GM12892 (cell line): Measurements from ENCODE around the gene IGFBP2.

Source experiments
- POLR2A ChIP-seq: IDR thresholded peaks from 2 replicates; pipeline ENCODE4 v1.6.1; 2011; ENCODE audit warnings: low read depth, low read length, control low read depth
- POLR2AphosphoS5 ChIP-seq: IDR thresholded peaks from 2 replicates; pipeline ENCODE4 v1.6.1; 2011; ENCODE audit warnings: low read depth, low read length, control low read depth

- TF ChIP-seq POLR2AphosphoS5: no peak
- TF ChIP-seq POLR2A: no peak
Observed at GRCh38 chr2:216690456-216690852, 57.2 kb downstream of the IGFBP2 start.
